T-helper 9 cell (primary cell): ENCODE measurements around the gene SMIM44.
"Not testable (repeated sequence)": the region's sequence is repeated elsewhere in the genome, so short reads cannot be mapped to it uniquely, and the experiment has no call there.

Experiments
- DNase-seq: peaks from one replicate; pipeline ENCODE4 v3.0.0-alpha.2; 2020

SMIM44 gene

DNA sequence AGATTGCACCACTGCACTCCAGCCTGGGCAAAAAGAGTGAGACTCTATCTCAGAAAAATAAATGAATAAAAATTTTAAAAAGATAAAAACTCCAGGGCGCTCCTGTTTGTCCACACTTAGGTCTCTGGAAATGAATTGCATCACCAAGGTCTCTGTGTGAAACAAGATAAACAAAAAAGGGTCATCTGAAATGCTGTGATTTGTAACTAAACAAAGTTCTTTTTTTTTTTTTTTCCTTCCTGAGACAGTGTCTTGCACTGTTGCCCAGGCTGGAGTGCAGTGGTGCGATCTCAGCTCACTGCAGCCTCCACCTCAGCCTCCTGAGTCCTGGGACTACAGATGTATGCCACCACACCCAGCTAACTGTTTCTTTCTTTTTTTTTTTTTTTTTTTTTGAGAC is 34.4 kb upstream of the SMIM44 start:
- DNase-seq = no peak

DNA sequence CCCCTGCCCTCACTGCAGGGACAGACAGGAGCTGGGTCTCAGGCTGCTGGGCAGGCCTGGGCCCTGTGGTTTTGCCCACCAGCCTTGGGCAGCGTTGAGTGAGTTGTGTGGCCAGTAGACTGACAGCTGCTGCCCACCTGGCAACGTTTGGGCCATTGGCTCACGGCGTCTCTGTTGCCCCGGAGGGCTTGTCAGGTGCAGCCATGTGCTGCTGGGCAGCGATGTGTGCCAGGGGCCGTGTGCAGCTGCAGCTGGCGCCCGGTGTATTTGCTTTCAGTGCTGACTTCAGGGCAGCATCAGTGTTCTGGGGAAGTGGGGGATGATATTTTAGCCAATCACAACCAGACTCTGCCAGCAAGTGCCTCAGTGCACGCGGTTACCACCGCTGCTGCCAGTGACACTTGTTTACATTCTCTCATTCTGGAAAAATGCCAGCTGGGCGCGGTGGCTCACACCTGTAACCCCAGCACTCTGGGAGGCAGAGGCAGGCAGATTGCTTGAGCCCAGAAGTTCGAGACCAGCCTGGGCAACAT is 33.5 kb upstream of the SMIM44 start:
- peak; percentile 18 for DNase-seq

DNA sequence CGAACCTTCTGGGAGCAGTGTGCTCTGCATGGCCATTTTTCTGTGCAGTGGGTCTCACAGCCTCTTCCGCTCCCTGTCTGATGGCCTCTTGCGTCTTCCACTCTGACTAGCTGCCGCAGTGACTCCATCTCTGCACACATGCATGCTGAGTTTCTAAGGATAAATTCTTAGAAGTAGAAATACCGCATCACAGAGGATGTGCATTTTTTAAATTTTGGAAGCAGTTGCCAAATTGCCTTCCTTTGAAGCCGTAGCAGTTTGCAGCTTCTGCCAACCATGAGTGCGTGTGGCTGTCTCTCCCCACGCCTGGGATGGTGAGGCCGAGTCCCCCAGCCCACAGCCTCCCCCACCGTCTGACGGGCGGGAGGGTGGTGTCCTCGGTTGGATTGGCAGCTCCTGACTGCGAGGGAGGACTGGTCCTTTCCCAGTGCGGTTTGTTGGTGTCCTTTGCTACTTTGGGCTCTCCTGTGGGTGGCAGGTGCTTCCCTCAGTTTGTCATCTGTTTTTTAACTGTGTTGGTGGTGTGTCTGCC is 32.7 kb upstream of the SMIM44 start:
- DNase-seq = no peak

DNA sequence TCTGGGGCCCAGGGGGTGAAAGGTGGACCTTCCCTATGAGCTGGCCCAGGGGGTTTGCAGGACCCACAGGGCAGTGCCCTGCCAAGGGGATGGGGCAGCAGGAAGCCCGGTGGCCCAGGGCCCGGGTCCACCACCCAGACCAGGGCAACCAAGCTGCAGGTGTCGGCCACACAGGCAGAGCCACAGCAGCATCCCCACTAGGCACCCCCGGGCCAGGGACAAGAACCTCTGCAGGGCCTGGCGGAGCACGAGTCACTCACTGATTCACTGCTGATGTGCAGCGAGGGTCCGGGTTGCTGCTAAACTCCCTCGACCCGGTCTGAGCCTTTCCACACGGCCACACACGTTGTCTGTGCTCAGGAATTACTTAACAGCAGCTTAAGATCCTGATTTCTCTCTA is 31.7 kb upstream of the SMIM44 start:
- DNase-seq = no peak

DNA sequence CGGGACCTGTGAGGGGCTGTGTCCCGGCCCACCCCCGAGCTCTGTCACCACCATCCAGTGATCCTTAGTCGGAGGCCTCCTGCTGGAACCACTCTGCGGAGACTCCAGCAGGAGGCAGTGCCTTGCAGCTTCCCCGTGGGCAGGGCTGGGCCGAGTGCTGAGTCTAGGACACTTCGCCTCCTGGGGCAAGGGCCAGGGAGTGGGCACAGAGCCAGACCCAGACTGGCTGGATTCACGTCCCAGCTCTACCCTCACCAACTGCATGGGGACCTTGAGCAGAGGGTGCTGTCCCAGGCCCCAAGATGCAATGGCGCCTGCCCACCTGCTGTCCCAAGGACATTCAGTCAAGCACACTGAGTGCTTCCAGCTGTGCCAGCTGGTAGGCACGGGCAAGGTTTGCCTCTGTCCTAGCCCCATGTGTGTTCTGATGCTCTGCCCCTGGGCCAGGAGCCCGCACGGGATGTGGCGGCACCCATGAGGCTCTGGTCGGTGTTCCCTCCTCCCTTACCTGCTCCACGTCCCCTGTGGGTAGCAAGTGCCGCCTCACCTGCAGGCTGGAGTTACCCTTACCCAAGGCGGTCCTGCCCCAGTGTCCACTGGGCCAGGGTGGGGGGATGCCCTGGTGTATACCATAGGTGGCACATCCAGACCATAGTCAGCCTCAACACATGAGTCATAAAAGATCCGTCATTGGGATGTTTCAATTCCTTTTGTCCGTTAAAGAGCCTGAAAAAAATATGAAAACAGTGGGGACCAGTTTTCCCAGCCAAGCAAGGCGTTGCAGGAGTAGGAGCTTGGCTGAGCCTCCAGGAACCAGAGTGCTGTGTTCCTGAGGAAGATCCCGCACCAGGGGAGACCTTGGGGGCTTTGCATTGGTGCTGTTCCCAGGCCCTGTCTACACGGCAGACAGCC is 30.2 kb upstream of the SMIM44 start:
- no peak for DNase-seq

DNA sequence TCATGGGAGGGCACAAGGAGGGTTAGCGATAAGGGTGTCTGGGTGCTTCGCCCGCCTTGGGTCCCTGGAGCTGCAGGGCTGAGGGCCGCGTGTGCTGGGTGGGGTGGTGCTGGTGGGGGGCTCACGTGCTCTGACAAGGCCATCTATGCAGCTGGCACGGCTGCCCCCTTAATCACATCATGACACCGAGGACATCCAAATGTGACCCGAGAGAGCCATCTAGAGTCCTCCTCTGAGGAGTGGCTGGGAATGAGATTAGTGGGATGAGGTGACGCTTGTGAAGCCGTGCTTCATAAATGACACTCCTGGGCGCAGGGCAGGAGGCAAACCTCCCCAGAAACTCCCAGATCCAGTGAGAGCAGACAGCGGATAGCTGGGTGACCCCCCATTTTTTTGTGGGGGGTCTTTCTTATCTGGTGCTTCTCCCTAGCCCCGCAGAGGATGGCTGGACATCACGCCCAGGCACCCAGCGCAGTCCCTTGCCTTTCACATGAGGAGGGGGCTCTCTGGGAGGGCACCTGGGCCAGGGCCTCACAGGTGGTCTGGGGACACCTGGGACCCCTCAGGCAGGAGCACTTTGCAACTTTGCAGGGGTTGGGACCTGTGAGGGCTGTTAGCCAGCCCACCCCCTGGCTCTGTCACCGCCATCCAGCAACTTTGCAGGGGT is 29.5 kb upstream of the SMIM44 start:
- no peak for DNase-seq

DNA sequence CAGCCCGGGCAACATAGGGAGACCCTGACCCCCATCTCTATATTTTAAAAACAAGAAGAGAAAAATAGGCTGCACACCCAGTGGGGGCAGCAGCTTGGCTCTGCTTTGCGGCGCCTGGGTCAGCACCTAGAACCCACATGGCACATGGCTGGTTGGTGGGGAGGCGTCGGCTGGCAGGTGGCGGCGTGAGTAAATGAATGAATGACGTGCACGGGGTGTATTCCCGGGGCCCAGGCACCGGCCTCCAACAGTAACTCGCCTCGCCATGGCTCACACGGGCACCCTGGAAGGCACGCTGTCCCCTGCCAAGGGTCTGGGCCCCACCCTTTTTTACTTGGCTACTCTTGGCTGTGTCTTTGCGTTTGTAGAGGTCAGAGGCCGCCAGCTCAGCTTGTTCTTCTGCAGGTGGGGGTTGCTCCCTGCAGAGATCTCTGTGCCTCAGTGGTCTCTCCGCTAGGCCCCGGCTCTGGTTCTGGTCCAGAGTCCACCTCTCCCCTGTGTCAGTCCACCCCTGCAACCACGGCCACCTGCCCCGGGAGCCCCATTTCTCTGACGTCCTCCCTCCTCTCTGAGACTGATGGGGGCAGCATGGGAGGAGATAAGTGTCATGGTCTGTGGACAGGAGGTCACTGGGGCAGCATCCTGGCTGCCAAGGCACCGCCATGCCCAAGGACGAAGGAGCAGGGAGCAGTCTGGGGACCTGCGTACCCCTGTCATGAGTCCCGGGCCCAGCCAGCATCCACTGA is 28.4 kb upstream of the SMIM44 start:
- DNase-seq = no peak

DNA sequence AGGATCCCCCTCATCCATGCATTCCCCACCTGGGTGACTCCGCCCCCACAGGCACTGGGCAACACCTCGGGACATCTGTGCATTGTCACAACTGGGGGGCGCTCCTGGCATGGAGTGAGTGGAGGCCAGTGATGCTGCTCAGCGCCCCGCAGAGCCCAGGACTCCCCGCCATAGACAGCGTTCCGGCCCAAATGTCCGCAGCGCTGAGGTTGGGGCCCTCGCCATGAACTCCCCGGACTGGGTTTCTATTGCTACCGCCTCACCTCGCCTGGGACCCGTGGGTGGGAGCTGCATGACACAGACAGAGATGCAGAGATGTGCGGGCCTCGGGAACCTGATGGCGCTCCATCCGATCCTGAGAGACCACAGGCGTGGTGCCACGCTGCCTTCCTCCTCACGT is 27.5 kb upstream of the SMIM44 start:
- no peak for DNase-seq

DNA sequence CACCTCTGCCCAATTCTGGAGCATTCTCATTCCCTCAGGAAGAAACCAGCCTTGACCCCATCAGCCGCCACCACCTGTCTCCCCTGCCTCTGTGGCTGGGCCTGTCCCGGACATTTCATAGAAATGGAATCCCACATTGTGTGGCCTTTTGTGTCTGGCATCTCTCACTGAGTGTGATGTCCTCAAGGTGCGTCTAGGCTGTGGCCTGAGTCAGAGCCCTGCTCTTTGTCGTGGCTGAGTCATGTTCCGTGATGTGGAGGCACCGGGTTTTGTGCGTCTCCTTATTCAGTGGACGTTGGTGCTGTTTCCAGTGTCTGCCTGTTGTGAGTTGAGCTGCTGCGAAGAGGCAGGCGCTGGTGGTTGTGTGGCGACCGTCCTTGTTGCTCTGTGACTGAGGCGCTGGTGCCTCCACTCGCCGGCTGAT is 26.3 kb upstream of the SMIM44 start:
- no peak for DNase-seq

DNA sequence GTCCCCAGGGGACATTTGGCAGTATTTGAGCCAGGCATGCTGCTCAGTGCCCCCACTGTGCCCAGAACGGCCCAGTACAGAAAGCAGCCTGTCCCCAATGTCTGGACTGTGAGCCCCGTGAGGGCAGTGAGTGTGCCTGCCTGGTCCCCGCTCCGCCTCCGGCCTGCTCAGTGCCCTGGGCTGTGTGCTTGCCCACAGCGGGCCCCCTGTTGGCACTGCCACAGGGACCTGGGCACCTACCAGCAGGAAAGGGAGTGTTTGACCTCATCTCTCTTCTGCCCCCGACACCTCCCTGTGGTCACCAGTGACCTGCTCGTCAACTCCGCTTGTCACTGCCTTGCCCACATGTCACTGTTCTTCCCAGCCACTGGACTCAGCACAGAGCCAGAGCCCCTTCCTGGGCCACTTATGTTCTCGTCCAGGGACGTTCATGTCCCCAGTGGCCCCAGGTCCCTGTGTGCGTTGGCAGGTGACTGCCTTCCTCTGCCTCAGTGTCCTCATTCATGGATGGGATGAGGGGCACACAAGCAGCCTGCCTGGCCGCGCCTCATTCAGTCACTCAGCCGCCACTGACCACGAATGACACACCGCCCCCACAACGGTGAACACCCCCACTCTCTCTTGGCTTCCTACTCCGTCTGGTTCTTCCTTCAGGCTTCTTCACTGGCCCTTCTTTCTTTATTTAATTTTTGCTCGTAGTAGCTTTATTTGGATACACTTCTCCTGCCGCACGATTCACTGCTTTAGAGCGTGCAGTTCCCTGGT is 25.7 kb upstream of the SMIM44 start:
- DNase-seq = no peak

DNA sequence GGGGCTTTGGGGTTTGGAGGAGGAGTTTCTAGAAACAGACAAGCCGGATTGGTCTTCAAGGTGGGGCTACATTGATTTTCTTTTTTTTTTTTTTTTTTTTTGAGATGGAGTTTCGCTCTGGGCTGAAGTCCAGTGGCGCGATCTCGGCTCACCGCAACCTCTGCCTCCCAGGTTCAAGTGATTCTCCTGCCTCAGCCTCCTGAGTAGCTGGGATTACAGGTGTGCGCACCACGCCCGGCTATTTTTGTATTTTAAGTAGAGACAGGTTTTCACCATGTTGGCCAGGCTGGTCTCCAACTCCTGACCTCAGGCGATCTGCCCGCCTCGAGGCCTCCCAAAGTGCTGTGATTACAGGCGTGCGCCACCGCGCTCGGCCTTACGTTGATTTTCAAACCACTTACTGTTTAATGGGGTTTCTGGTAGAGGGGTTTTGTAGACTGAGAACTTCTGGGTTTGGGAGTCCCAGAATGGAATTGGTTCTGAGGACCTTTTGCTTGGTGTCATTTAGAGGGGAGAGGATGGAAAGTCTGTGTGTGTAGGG is 24.9 kb upstream of the SMIM44 start:
- not testable (repeated sequence) for DNase-seq

DNA sequence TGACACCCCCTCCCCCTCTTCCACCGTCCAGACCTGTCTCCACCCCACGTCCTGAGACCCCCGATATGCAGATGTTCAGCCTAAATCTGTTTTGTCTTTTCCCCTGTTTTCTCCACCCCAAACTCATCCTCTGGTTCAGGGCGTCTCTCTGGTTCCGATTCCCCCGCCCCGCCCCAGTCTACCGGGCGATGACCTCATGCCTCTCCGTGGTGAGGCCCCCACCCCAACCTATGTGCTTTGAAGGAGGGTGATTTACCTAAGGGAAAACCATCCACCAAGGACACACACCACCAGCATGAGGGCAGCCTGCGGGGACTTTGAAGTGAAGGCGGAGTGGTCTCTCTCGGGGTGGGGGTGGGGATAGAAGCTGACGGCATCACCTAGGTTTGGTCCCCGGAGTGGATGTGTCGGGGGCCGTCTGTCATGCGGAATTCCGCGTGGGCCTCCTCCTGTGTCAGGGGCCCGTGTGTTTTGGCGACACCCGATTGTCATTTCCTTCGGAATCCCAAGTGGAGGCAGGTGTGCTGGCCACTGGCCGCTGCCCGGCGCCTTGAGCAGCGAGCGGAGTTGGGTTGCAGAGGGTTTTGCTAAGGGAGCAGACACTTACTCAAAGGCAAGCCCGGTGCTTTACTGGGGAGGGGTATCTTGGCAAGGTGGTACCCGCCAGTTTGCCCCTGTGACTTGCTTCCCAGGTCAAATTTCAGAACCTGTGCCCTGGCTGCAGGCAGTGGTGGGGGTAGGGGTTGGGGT is 24.3 kb upstream of the SMIM44 start:
- DNase-seq = peak; percentile 39

DNA sequence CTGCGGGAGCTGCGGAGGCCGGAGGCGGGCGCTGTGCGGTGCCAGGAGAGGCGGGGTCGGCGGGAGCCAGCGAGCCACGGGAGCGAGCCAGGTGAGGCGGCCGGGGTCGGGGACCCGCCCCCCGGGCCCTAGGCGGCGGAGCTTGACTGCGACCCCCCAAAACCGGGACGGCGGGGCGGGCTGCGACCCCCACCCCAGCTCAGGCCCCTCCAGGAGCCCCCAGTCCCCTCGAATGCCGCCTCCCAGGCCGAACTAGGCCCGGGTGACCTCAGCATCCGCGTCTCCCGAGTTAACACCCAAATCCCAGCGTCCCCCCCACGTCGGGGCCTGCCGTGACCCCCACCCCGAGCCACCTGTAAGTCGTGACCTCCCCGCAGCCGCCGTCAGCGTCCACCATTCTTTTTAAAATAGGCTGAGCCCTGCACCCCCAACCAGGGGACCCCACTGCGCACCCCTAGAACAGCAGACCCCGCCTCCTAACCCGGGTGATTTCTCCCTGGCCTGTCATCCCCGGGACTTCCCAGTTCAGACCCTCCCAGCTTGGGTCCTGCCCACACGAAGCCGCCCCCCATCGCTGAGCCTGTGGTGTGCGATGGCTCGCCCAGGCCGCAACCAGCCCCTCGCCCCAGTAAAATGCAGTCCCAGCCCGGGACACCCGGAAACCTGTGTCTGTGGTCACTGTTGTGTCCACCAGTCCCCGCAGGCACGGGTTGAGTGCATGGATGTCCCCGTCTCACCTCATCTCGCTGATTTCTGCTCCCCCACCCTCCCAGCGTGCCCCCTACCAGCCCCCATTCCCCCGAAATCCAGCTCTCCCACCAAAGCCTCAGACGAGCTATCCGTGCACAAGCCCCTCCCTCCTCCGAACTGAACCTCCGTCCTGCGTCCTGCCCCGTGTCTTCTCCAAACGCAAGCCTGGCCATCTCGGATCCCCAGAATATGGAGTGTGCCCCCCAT is 23.4 kb upstream of the SMIM44 start:
- peak; percentile 35 for DNase-seq

DNA sequence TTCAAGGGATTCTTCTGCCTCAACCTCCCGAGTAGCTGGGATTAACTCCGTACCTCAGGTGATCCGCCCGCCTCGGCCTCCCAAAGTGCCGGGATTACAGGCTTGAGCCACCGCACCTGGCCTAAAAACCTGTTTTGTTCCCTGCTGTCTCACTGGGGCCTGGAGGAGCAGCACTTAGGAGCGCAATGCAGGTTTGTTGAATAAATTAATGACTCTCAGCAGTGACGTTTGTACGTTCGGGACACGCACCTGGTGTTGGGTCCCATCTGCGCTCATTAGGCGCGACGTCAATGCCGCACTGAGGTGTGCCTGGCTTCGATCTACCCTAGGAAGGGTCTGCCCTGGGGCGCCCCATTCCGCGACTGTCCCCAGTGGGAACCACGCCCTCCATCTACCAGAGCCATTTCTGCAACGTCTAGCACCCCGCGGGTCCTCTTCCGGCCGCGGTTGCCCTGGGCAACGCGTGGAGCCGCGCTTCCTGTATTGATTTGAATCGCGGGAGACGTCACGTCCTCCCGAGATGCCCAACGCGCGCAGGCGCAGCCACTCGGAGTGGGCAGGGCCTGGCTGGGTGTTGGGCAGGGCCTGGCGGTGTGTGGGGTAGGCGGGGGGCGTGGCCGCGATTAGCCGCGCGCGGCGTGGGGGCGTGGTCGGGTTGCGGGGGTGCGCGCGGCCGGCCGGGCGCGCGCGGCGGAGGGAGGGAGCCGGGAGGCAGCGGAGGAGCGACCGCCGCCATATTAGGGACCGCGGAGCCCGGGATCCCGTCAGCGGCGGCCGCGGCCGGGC is 22.6 kb upstream of the SMIM44 start, which contains the start of gene FZR1:
TSS of gene FZR1 (plus strand) at position 714 of the 786 bp plus-strand sequence. CDS start 16,679 bp downstream, outside the sequence.
- DNase-seq = peak; percentile 99

DNA sequence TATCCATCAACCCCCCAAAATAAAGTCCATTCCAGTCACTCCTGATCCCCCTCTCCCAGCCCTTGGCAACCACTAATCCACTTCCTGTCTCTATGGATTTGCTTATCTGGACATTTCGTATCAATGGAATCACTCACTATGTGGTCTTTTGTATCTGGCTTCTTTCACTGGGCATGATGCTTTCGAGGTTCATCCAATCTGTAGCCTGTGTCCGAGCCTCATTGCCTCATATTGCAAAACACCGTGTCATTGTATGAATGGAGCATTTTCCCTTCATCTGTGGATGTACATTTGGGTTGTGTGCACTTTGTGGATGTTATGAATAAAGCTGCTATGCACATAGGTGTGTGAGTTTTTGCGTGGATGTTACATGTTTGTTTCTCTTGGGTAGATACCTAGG is 21.5 kb upstream of the SMIM44 start:
- no peak for DNase-seq

DNA sequence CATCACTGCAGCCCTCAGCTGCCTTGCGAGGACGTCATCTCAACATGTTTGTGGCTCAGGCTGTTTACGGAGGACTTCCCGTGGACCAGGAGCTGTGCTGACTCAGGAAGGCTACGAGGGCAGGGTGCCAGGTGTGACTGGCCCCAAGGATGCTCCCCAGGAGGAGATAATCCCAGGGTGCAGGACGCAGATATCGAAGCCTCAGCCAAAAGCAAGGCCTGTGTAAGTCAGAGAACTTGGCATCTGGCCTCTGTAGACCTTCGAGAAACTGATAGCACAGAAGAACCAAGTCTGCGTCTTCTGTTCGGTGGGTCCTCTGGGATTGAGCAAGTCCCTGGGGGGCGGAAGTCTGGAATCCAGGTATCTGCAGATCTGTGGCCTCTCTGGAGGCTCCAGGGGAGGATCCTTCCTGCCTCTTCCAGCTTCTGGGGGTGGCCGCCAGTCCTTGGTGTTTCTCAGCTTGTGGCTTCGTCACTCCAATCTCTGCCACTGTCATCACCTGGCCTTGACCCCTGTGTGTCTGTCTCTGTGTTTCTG is 19.9 kb upstream of the SMIM44 start:
- DNase-seq = no peak

DNA sequence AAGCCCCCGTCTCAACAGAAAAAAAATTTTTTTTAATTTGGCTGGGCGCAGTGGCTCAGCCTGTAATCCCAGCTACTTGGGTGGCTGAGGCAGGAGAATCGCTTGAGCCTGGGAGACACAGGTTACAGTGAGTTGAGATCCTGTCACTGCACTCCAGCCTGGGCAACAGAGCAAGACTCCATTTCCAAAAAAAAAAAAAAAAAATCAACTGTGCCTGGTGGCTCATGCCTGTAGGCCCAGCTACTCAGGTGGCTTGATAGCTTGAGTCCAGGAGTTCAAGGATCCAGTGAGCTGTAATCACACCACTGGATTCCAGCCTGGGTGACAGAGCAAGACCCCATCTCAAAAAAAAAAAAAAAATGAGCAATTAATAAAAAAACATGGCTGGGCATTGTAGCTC is 18.5 kb upstream of the SMIM44 start:
- no peak for DNase-seq

DNA sequence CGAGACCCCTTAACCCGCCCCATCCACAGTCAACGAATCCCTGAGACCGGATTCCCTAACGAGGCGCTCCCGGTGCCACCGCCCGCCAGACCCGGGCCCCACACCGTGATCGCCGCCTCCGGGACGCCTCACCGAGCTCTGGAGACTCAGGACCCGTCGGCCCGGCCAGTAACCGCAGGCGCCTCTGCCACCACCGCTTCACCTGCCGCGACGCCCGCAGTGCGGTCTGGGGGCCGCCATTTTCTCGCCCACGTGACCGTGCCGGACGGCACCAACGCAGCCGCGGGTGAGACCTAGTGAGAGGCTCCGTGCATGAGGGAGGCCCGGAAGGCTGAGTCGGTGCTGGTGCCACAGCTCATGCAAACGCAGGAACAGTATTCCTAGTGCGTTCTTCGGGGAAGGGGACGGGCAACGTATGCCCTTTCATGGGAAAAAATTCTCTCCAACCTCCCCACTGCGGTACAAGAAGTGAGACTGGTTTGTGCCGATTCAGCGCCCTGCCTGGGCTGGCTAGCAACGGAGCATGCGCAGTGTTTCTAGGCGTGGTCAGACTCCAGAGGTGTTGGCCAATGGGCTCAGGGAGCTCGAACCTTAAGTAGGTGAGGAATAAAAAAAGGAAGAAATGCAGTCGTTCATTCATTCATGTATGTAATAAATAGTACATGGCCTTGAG is 17.3 kb upstream of the SMIM44 start, which contains the start of gene DOHH:
TSS of gene DOHH (minus strand) at position 246 of the 673 bp plus-strand sequence. CDS start 3,860 bp downstream, outside the sequence.
- DNase-seq = peak; percentile 85
